Motor neuron (in vitro differentiated cells): ENCODE results near the gene IDS. TPM values are rescaled to one million over a fixed set of nuclear protein-coding genes. Genes with fewer than 3 reads are reported as not detected.

Source experiments
- ATAC-seq, 8 experiments: fragments of 200-7000 bp; cut with Tn5 transposase; replicated peaks in 6 of 8; 2 replicates each; pipeline ENCODE4 v1.8.0; 2021; ENCODE audit warnings: mild to moderate bottlenecking in 8 of 8, moderate library complexity in 8 of 8
- H3K27ac ChIP-seq, 2 donors: fragments of 250-450 bp; sonication (Bioruptor Pico); 2 replicates each; pipeline ENCODE4 v1.9.0; 2021; ENCODE audit warnings: antibody characterized with exemption in 2 of 2, mild to moderate bottlenecking in 2 of 2, moderate library complexity in 1 of 2
- H3K4me1 ChIP-seq, 2 donors: fragments of 250-450 bp; sonication (Bioruptor Pico); replicated peaks in 1 of 2; 2 replicates each; pipeline ENCODE4 v1.6.1; 2021; ENCODE audit warnings: antibody characterized with exemption in 2 of 2, mild to moderate bottlenecking in 2 of 2, moderate library complexity in 1 of 2
- H3K4me3 ChIP-seq, 5 donors: fragments of 250-450 bp; sonication (Bioruptor Pico); 2 replicates each; pipeline ENCODE4 v1.9.0; 2021; ENCODE audit warnings: antibody characterized with exemption in 5 of 5, mild to moderate bottlenecking in 5 of 5, moderate library complexity in 4 of 5
- WGBS, 10 experiments: fragments of 450-650 bp; shearing (Covaris generic); methylation state at CpG; one replicate each; pipeline ENCODE4 v1.0.0; 2022; 5-methylcytosine and 5-hydroxymethylcytosine counted together
- in situ Hi-C, 9 experiments: fragments of 400-800 bp; cut with MboI; loops; one replicate each; pipeline ENCODE4 v1.15.0; 2021; ENCODE audit warnings: low sequenced_read_pairs in 9 of 9, low pct_unique_long_range_greater_than_20kb in 2 of 9; ENCODE audit not compliant: unreplicated experiment in 9 of 9
- total RNA-seq, 8 experiments: library from RNA; unstranded; fragments of 300-600 nt; gene quantifications; 2 replicates each; pipeline versions ENCODE4 v1.2.3 to v1.2.4, GENCODE V29; 2022

IDS gene
- total RNA-seq, 8 experiments from 2014 or later, result 6.5 to 112 (median 35.7) TPM

DNA sequence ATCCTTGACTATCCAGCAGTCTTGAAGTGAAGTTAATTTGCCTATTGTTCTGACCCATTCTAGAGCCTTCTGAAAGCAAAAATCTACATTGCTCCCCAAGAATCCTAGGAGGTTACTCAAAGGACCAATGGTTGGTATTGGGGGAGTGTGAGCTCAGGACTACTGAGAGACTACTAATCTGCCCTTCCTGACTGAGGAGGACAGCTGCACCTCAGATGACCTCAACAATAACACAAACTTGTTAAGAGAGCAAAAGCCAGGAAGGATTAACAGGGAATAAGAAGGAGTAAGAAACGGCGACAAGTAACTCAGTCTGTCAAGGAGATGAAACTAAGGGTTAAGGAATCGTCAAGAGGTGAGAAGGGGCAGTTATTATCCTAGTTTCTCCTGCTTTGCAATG is 43.4 kb downstream of the IDS start:
- in situ Hi-C loops, result loop anchor here in 4 of 9 experiments (25.0 kb wide), 4 partner anchors 149 to 1399 kb away; no protein-coding TSS in a partner anchor
- ATAC-seq, result no peak
- no peak overlapping the region for H3K27ac ChIP-seq
- no peak overlapping the region for H3K4me3 ChIP-seq
- 49 to 80% (median 60%) methylated on average over 1 to 3 of the region's 3 CpGs; no CpG with 5 or more reads in 7 of the 10 experiments for WGBS, 10 experiments
- H3K4me1 ChIP-seq, result no peaks in the 10 kb centered on the region

DNA sequence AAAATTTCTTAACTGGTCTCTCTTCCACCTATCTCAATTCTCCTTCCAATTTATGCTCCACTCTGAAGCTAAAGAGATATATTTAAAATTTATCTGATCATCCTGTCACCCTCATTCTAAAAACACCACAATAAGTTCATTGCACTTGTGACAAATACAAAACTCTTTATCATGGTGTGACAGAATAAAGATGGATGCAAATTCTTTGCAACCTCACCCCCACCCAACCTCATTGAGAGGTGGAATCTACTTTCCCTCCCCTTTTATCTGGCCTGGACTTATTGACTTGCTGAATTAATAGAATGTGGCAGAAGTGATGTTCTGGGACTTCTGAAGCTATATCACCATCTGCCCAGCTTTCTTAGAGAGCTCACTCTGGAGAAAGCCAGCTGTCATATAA is 46.5 kb downstream of the IDS start:
- no peak overlapping the region for H3K27ac ChIP-seq
- no peaks in the 10 kb centered on the region for H3K4me1 ChIP-seq
- no peak overlapping the region for H3K4me3 ChIP-seq
- in situ Hi-C loops, result loop anchor here in 4 of 9 experiments (25.0 kb wide), 4 partner anchors 146 to 1396 kb away; no protein-coding TSS in a partner anchor
- ATAC-seq, result no peak

DNA sequence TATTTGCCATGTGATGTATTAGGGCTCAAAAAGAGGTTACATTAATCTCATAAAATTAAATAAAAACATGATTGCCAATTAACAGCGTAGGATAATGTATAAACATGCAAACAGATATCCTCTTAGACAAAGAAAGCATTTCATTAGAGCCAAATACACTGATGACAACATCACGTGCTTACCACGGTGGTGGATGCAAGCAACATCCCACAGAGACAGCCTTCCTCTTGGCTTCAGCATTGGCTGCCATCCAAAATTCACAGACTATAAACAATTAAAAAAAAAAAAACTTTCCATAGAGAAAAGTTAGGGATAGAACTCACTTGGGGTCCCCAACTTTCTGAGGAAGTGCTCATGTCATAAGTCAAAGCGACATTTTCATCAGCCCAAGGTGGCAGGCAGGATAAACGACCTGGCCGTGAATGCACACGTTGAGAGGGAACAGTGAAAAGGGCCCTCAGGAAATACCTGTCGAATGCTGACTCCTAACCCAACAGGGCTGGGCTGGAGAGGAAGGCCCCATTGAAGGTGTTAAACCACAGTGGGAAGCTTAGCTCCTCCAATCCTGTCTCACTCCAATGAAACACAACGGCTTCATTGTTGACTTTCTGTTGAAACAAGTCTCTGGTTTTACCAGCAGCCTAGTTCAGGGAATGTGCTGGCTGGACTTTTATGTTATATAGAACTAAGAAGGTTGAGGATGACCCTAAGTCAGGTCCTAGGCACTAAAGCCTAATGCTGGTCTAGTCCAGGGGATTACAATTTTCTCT is 48.4 kb downstream of the IDS start:
- 20 to 100% (median 64%) methylated on average over 1 to 8 of the region's 9 CpGs; no CpG with 5 or more reads in 2 of the 10 experiments for WGBS, 10 experiments
- no peak for ATAC-seq
- Histone ChIP-seq H3K27ac (no peak overlapping the region), H3K4me3 (no peak overlapping the region), H3K4me1 (no peaks in the 10 kb centered on the region)
- in situ Hi-C loops, result loop anchor here in 4 of 9 experiments (25.0 kb wide), 4 partner anchors 144 to 1394 kb away; no protein-coding TSS in a partner anchor

GRCh38 chrX:149455934-149456333 is 49.2 kb downstream of the IDS start:
- H3K4me3 ChIP-seq, result no peak overlapping the region
- no peak for ATAC-seq
- H3K4me1 ChIP-seq, result no peaks in the 10 kb centered on the region
- in situ Hi-C loops, result loop anchor here in 4 of 9 experiments (25.0 kb wide), 4 partner anchors 144 to 1394 kb away; no protein-coding TSS in a partner anchor
- no peak overlapping the region for H3K27ac ChIP-seq

DNA sequence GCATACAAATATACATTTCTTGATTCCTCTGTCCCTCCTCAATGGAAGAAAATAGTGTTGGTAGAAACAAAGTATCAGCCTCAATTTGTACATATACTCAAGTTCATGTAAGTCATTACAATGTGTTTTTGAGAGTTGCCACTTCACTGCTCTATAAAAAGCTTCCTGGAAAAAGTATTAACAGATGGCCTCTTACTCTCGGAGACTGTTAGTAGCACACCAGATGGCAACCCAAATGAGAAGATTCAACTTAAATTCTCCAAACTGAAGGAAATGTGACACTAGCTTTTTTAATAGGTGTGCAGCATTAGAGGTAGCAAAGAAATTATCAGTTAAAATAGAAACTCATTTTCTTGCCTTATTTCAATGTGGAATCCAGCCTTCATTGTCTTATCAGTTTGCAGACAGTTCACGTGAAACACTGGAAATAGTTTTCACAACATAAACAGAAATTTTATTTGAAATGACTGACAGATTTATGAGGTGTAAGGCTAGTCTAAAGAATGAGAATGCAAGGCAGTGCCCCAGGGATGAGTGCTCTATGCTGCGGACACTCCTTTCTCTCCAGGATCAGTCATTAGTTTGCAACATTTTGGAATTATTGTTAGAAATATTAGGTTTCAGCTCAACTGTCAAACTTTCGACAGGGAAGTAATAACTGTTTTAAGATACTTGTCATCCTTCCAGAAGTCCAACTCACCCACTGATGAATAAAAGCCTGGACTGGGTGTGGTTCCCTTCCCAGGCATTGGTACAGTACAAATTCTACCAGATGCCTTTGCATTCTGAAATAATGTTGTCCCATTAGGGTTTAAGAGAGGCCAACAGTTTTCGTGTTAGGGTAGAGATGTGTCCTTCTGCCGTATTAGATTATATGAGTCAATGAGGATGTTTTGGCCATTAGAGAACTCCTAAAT is 50.9 kb downstream of the IDS start:
- in situ Hi-C loops, result loop anchor here in 4 of 9 experiments (25.0 kb wide), 4 partner anchors 142 to 1392 kb away; no protein-coding TSS in a partner anchor
- 14 to 100% (median 47%) methylated on average over 1 to 6 of the region's 6 CpGs; no CpG with 5 or more reads in 3 of the 10 experiments for WGBS, 10 experiments
- H3K27ac ChIP-seq, result no peak overlapping the region

DNA sequence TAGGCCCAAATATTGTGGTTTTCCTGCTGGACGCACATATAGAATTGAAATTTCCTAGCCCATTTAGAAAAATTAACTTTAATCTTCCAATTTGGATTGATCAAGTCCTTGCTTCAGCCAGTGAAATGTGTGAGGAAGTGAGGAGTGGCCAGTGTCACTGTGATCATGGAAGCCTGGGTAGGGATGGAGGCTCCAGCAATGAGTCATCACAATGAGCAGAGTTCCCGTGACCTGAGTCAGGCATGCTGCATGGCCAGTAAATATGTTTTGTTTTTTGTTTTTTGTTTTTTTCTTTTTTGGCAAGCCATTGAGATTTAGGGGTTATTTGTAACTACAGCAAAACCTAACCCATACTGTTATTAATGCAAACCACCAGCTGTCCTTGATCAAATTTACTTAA is 52.1 kb downstream of the IDS start:
- ATAC-seq, result peak in 6 of 8 experiments; percentile 41 to 86 (median 72)
- H3K27ac ChIP-seq, result no peak overlapping the region
- H3K4me3 ChIP-seq, result no peak overlapping the region
- 61 to 100% (median 100%) methylated on average over 1 to 2 of the region's 2 CpGs; no CpG with 5 or more reads in 7 of the 10 experiments for WGBS, 10 experiments
- H3K4me1 ChIP-seq, result no peaks in the 10 kb centered on the region
- in situ Hi-C loops, result loop anchor here in 4 of 9 experiments (25.0 kb wide), 4 partner anchors 141 to 1391 kb away; no protein-coding TSS in a partner anchor

More for the DNA sequence above, 50.9 kb downstream of the IDS start:
- Histone ChIP-seq H3K4me3 (no peak overlapping the region), H3K4me1 (no peaks in the 10 kb centered on the region)
- ATAC-seq, result peak in 2 of 8 experiments; percentile 77 to 78

GRCh38 chrX:149433451-149433850 is 71.7 kb downstream of the IDS start:
- 0 to 100% (median 58%) methylated on average over 1 to 4 of the region's 4 CpGs; no CpG with 5 or more reads in 1 of the 10 experiments for WGBS, 10 experiments
- ATAC-seq, result no peak
- in situ Hi-C loops, result no loop called here
- Histone ChIP-seq H3K4me1 (no peaks in the 10 kb centered on the region), H3K4me3 (no peak overlapping the region), H3K27ac (no peak overlapping the region)

GRCh38 chrX:149433051-149433450 is 72.1 kb downstream of the IDS start:
- WGBS, 10 experiments, result 0 to 100% (median 68%) methylated on average over 1 to 3 of the region's 4 CpGs; no CpG with 5 or more reads in 4 of the 10 experiments
- H3K4me3 ChIP-seq, result no peak overlapping the region
- H3K4me1 ChIP-seq, result no peaks in the 10 kb centered on the region
- in situ Hi-C loops, result no loop called here
- H3K27ac ChIP-seq, result no peak overlapping the region
- no peak for ATAC-seq

Other genes starting within 250 kb of the IDS start
- gene EOLA1, start 35.7 kb upstream of the IDS start, total RNA-seq, result 10 to 100 TPM; 14.6 to 25.7 (median 17.3) TPM
- under 1 TPM in 3 of 8 experiments, not detected in 5; 0.16 to 0.50 (median 0.33) TPM for gene HSFX3, start 44.6 kb upstream of the IDS start, total RNA-seq
- gene MAGEA9B, start 82.2 kb upstream of the IDS start, total RNA-seq, result under 1 TPM in 3 of 8 experiments, not detected in 5; 0.14 to 0.31 (median 0.24) TPM
- 1 to 10 TPM in 2 of 8 experiments, under 1 TPM in 6; 0.31 to 1.8 (median 0.64) TPM for gene HSFX2, start 90.0 kb upstream of the IDS start, total RNA-seq
- 10 to 100 TPM in 7 of 8 experiments, 1 to 10 TPM in 1; 8.6 to 24.2 (median 15.6) TPM for gene TMEM185A, start 126.5 kb upstream of the IDS start, total RNA-seq
- gene MAGEA11, start 206.8 kb upstream of the IDS start, total RNA-seq, result 1 to 10 TPM in 2 of 8 experiments, under 1 TPM in 5, not detected in 1; 0.13 to 3.0 (median 0.23) TPM